Renal pelvis (tissue), 12 donors: ENCODE results near the gene OR2A5. TPM values are rescaled to one million over a fixed set of nuclear protein-coding genes. Genes with fewer than 3 reads are reported as not detected.
"Not testable (repeated sequence)": the region's sequence is repeated elsewhere in the genome, so short reads cannot be mapped to it uniquely, and the experiment has no call there.

ENCODE experiments used
- DNase-seq: peaks from one replicate; pipeline ENCODE4 v3.0.0-alpha.2; 2013
- long read RNA-seq, 16 experiments: transcript quantifications; one replicate each; lab custom pipeline, GENCODE V29; 2026
- polyA plus RNA-seq, 3 donors: library from polyadenylated mRNA; unstranded; fragments of 120-200 nt; gene quantifications; one replicate each; pipeline ENCODE4 v1.2.1, GENCODE V29; 2013; ENCODE audit not compliant: insufficient read length in 3 of 3

The OR2A5 gene
- under 1 TPM in 2 of 3 donors, not detected in 1; 0.25 to 0.36 TPM for polyA plus RNA-seq
- long read RNA-seq, donor 1, result 0 reads
- long read RNA-seq, donor 2, result 0 reads
- long read RNA-seq, donor 3, result 0 reads
- long read RNA-seq, donor 4, result 0 reads
- long read RNA-seq, donor 5, result 0 reads
- long read RNA-seq, donor 6, result 0 reads
- long read RNA-seq, donor 7, result 0 reads
- long read RNA-seq, donor 8, result 0 reads
- long read RNA-seq, donor 9, result 0 reads
- long read RNA-seq, donor 10, result 0 reads
- long read RNA-seq, donor 11, result 0 reads
- long read RNA-seq, donor 12, result 0 reads
- long read RNA-seq, donor 13, result 0 reads
- long read RNA-seq, donor 14, partial matches to known transcripts, result 0 of 1 reads
- long read RNA-seq, donor 14, other reads (novel, unspliced or antisense), result 0 of 1 reads
- long read RNA-seq, donor 15, result 0 reads
- long read RNA-seq, donor 16, result 0 reads

GRCh38 chr7:144048648-144049047, at the start of gene OR2A5:
Gene OR2A5, plus strand, starts transcription at chr7:144048948. Its CDS starts 1,454 bp downstream, at chr7:144050402.
- no peak for DNase-seq

GRCh38 chr7:144000020-144000419, 48.7 kb upstream of the OR2A5 start, which contains the start of gene OR6B1:
Gene OR6B1, plus strand, starts transcription at chr7:144000320. Its CDS starts 3,677 bp downstream, at chr7:144003997.
- no peak for DNase-seq

GRCh38 chr7:144001543-144001942, 47.2 kb upstream of the OR2A5 start:
- DNase-seq, result no peak

- DNase-seq, result no peak
Measured at GRCh38 chr7:144004703-144005102, 44.0 kb upstream of the OR2A5 start.

GRCh38 chr7:144006029-144006691, 42.6 kb upstream of the OR2A5 start:
- no peak for DNase-seq

GRCh38 chr7:144006692-144007042, 42.1 kb upstream of the OR2A5 start:
- DNase-seq, result no peak

GRCh38 chr7:144009361-144009760, 39.4 kb upstream of the OR2A5 start:
- DNase-seq, result no peak

- not testable (repeated sequence) for DNase-seq
Measured at GRCh38 chr7:144010061-144010460, 38.7 kb upstream of the OR2A5 start.

- not testable (repeated sequence) for DNase-seq
Measured at GRCh38 chr7:144010821-144011220, 37.9 kb upstream of the OR2A5 start.

- DNase-seq, result no peak
Measured at GRCh38 chr7:144011458-144012230, 37.1 kb upstream of the OR2A5 start.

- DNase-seq, result no peak
Measured at GRCh38 chr7:144018065-144018464, 30.7 kb upstream of the OR2A5 start.

- DNase-seq, result no peak
Measured at GRCh38 chr7:144019457-144019856, 29.3 kb upstream of the OR2A5 start.

GRCh38 chr7:144020340-144020739, 28.4 kb upstream of the OR2A5 start:
- DNase-seq, result no peak

GRCh38 chr7:144022169-144022568, 26.6 kb upstream of the OR2A5 start:
- DNase-seq, result no peak

- no peak for DNase-seq
Measured at GRCh38 chr7:144023171-144023827, 25.4 kb upstream of the OR2A5 start.

- DNase-seq, result no peak
Measured at GRCh38 chr7:144024213-144024612, 24.5 kb upstream of the OR2A5 start.

- DNase-seq, result no peak
Measured at GRCh38 chr7:144026203-144026883, 22.4 kb upstream of the OR2A5 start.

GRCh38 chr7:144027070-144027469, 21.7 kb upstream of the OR2A5 start:
- no peak for DNase-seq

GRCh38 chr7:144027974-144028373, 20.8 kb upstream of the OR2A5 start:
- DNase-seq, result no peak

GRCh38 chr7:144028547-144028946, 20.2 kb upstream of the OR2A5 start:
- no peak for DNase-seq

GRCh38 chr7:144032516-144032915, 16.2 kb upstream of the OR2A5 start:
- DNase-seq, result no peak
